Measurements from ENCODE around the gene SIGLEC14. TPM values are rescaled to one million over a fixed set of nuclear protein-coding genes. Genes with fewer than 3 reads are reported as not detected.

The SIGLEC14 gene
- total RNA-seq, 1 donor from 2014 or later, result not detected

DNA sequence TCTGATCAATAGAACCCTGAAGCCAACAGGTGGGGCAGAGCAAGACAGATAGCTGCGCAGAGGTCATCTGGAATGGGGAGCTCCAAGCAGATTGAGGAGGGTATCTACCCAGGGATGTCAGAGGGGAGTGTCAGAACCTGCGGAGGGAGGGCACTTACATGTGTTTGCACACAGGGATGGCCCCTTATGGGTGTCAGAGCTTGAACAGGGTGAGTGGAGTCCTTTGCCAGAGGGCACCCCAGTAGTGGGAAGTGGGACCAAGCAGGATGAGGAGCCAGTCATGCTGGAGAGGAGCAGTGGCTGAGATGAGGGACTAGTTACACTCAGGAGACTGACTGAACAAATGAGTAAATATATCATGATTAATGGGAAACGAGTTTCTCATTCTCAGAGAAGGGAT, 17.0 kb upstream of the SIGLEC14 start:
- H3K4me3 Mint-ChIP-seq (ENCODE audit: unreplicated experiment), result no peak overlapping the region
- Histone ChIP-seq H3K4me1 (ENCODE audit: insufficient read depth, low read length) (no peaks in the 10 kb centered on the region), H3K4me3 (ENCODE audit: insufficient read depth, low read depth, low read length) (no peak overlapping the region), H3K9ac (ENCODE audit: low read length) (no peak overlapping the region), H4K20me1 (ENCODE audit: insufficient read depth, low read length) (no peaks in the 10 kb centered on the region), H3K9me3 (ENCODE audit: insufficient read depth, low read depth, low read length) (no peaks in the 10 kb centered on the region), H3K27ac (ENCODE audit: low read depth, low read length) (no peak overlapping the region), H2AFZ (ENCODE audit: low read depth, low read length) (no peak overlapping the region), H3K27me3 (ENCODE audit: insufficient read depth, low read length) (no peaks in the 10 kb centered on the region), H3K36me3 (ENCODE audit: insufficient read depth, low read length) (no peaks in the 10 kb centered on the region), H3K4me2 (ENCODE audit: low read length) (no peak overlapping the region), H3K79me2 (ENCODE audit: insufficient read depth, low read length) (no peaks in the 10 kb centered on the region)
- DNase-seq (ENCODE audit: low read depth) (no peak), FAIRE-seq (no peak)
- no peaks in the 10 kb centered on the region for H3K4me1 Mint-ChIP-seq (ENCODE audit: low read depth, unreplicated experiment)
- H3K27ac Mint-ChIP-seq (ENCODE audit: unreplicated experiment), result no peak overlapping the region
- peaks cover 3% of the 10 kb centered on the region for H3K9me3 Mint-ChIP-seq (ENCODE audit: unreplicated experiment)
- H3K27me3 Mint-ChIP-seq (ENCODE audit: low read depth, unreplicated experiment), result peaks cover 31% of the 10 kb centered on the region
- TF ChIP-seq, protein P1, sequence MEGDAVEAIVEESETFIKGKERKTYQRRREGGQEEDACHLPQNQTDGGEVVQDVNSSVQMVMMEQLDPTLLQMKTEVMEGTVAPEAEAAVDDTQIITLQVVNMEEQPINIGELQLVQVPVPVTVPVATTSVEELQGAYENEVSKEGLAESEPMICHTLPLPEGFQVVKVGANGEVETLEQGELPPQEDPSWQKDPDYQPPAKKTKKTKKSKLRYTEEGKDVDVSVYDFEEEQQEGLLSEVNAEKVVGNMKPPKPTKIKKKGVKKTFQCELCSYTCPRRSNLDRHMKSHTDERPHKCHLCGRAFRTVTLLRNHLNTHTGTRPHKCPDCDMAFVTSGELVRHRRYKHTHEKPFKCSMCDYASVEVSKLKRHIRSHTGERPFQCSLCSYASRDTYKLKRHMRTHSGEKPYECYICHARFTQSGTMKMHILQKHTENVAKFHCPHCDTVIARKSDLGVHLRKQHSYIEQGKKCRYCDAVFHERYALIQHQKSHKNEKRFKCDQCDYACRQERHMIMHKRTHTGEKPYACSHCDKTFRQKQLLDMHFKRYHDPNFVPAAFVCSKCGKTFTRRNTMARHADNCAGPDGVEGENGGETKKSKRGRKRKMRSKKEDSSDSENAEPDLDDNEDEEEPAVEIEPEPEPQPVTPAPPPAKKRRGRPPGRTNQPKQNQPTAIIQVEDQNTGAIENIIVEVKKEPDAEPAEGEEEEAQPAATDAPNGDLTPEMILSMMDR (IDR thresholded peaks at IDR 0.05; ENCODE audit: insufficient read depth, low read depth, low read length), result no peak
- TF ChIP-seq EZH2 (IDR thresholded peaks at IDR 0.05; ENCODE audit: insufficient read depth, low read length), result no peak
- no peaks in the 10 kb centered on the region for H3K36me3 Mint-ChIP-seq (ENCODE audit: low read depth, unreplicated experiment)

DNA sequence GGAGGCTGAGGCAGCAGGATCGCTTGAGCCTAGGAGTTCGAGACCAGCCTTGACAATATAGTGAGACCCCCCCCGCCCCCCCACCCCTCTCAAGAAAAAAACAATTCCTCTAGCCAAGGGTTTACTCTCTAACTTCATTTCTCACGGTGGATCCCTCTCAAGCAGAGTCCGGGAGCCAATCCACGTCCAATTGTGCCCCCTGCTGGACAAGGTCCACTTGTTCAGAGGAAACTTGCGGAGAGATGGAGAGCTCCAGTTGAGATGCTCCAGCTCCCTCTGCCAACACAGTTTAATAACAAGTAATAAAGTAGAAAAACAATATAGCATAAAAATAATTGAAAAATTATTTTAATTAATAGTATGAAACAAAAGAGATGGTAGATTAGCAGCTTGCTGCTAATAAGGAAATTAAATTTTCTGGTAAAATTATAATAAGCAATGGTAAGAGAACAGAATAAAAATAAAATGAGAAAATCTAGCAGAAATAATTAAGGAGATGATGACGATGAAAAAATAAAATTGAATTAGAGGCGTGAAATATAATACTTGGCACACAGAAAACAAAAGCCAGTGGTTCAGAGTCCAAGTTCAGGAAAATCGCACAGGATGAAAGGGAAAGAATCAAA, 14.5 kb upstream of the SIGLEC14 start:
- no peak overlapping the region for H3K27ac Mint-ChIP-seq (ENCODE audit: unreplicated experiment)
- no peaks in the 10 kb centered on the region for H3K4me1 ChIP-seq (ENCODE audit: insufficient read depth, low read length)
- DNase-seq (ENCODE audit: low read depth) (peak; percentile 40), FAIRE-seq (no peak)
- H3K9ac ChIP-seq (ENCODE audit: low read length), result no peak overlapping the region
- H4K20me1 ChIP-seq (ENCODE audit: insufficient read depth, low read length), result no peaks in the 10 kb centered on the region
- no peaks in the 10 kb centered on the region for H3K36me3 Mint-ChIP-seq (ENCODE audit: low read depth, unreplicated experiment)
- no peaks in the 10 kb centered on the region for H3K36me3 ChIP-seq (ENCODE audit: insufficient read depth, low read length)
- peaks cover 31% of the 10 kb centered on the region for H3K27me3 Mint-ChIP-seq (ENCODE audit: low read depth, unreplicated experiment)
- no peak overlapping the region for H3K4me3 Mint-ChIP-seq (ENCODE audit: unreplicated experiment)
- no peak overlapping the region for H3K27ac ChIP-seq (ENCODE audit: low read depth, low read length)
- no peaks in the 10 kb centered on the region for H3K4me1 Mint-ChIP-seq (ENCODE audit: low read depth, unreplicated experiment)
- H3K9me3 Mint-ChIP-seq (ENCODE audit: unreplicated experiment), result peaks cover 3% of the 10 kb centered on the region
- H2AFZ ChIP-seq (ENCODE audit: low read depth, low read length), result no peak overlapping the region
- no peaks in the 10 kb centered on the region for H3K79me2 ChIP-seq (ENCODE audit: insufficient read depth, low read length)
- H3K9me3 ChIP-seq (ENCODE audit: insufficient read depth, low read depth, low read length), result no peaks in the 10 kb centered on the region
- TF ChIP-seq, protein P1 (IDR thresholded peaks at IDR 0.05; ENCODE audit: insufficient read depth, low read depth, low read length), result peak; percentile 53
- TF ChIP-seq EZH2 (IDR thresholded peaks at IDR 0.05; ENCODE audit: insufficient read depth, low read length), result no peak
- no peaks in the 10 kb centered on the region for H3K27me3 ChIP-seq (ENCODE audit: insufficient read depth, low read length)
- H3K4me3 ChIP-seq (ENCODE audit: insufficient read depth, low read depth, low read length), result no peak overlapping the region
- no peak overlapping the region for H3K4me2 ChIP-seq (ENCODE audit: low read length)

DNA sequence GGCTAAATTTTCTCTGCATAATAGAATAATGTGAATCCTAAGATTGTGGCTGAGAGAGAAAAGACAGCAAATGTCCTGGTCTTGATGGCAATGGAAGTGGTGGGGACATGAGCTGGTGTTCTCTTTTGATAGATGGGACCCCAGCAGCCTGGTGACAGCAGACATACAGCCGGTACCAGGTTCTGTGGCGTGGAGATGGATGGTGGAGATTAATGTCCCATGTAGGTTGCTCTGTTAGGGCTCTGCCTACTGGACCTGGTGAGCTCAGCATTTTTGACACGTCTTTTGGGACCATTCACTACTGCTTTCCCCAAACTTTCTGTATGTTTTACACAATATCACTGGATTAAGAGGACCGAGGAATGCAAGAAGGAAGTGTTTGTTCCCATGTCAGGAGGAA, 8.2 kb upstream of the SIGLEC14 start:
- Mint-ChIP-seq H3K9me3 (ENCODE audit: unreplicated experiment) (peaks cover 3% of the 10 kb centered on the region), H3K27ac (ENCODE audit: unreplicated experiment) (no peak overlapping the region), H3K36me3 (ENCODE audit: low read depth, unreplicated experiment) (no peaks in the 10 kb centered on the region), H3K27me3 (ENCODE audit: low read depth, unreplicated experiment) (peaks cover 10% of the 10 kb centered on the region), H3K4me1 (ENCODE audit: low read depth, unreplicated experiment) (no peaks in the 10 kb centered on the region), H3K4me3 (ENCODE audit: unreplicated experiment) (no peak overlapping the region)
- no peaks in the 10 kb centered on the region for H3K9me3 ChIP-seq (ENCODE audit: insufficient read depth, low read depth, low read length)
- no peak overlapping the region for H3K9ac ChIP-seq (ENCODE audit: low read length)
- H2AFZ ChIP-seq (ENCODE audit: low read depth, low read length), result no peak overlapping the region
- H3K36me3 ChIP-seq (ENCODE audit: insufficient read depth, low read length), result no peaks in the 10 kb centered on the region
- no peaks in the 10 kb centered on the region for H3K4me1 ChIP-seq (ENCODE audit: insufficient read depth, low read length)
- H3K4me3 ChIP-seq (ENCODE audit: insufficient read depth, low read depth, low read length), result no peak overlapping the region
- no peaks in the 10 kb centered on the region for H3K79me2 ChIP-seq (ENCODE audit: insufficient read depth, low read length)
- no peak overlapping the region for H3K27ac ChIP-seq (ENCODE audit: low read depth, low read length)
- no peaks in the 10 kb centered on the region for H4K20me1 ChIP-seq (ENCODE audit: insufficient read depth, low read length)
- FAIRE-seq (no peak), DNase-seq (ENCODE audit: low read depth) (no peak)
- no peaks in the 10 kb centered on the region for H3K27me3 ChIP-seq (ENCODE audit: insufficient read depth, low read length)
- no peak for TF ChIP-seq EZH2 (IDR thresholded peaks at IDR 0.05; ENCODE audit: insufficient read depth, low read length)
- TF ChIP-seq, protein P1 (IDR thresholded peaks at IDR 0.05; ENCODE audit: insufficient read depth, low read depth, low read length), result no peak
- no peak overlapping the region for H3K4me2 ChIP-seq (ENCODE audit: low read length)

Measured in astrocyte (in vitro differentiated cells and primary cell).